GM23338 (cell line): Measurements from ENCODE around the gene LDLRAD3. TPM values are rescaled to one million over a fixed set of nuclear protein-coding genes. Genes with fewer than 3 reads are reported as not detected.

ENCODE experiments used
- ATAC-seq: fragments of 200-7000 bp; cut with Tn5 transposase; 3 replicates; pipeline ENCODE4 v1.9.1; 2020
- DNase-seq: peaks from one replicate; pipeline ENCODE4 v3.0.0-alpha.2; 2015; ENCODE audit warnings: low spot score
- H2AFZ ChIP-seq: fragments of 200-600 bp; sonication (generic); 2 replicates; pipeline ENCODE4 v1.8.0; 2016; ENCODE audit warnings: antibody characterized with exemption, mild to moderate bottlenecking, moderate library complexity
- H3F3A ChIP-seq: fragments of 200-600 bp; sonication (generic); replicated peaks from 2 replicates; pipeline ENCODE4 v1.8.0; 2017; ENCODE audit warnings: antibody characterized with exemption, mixed run types, low read depth
- H3K27ac ChIP-seq: fragments of 200-600 bp; sonication (generic); 2 replicates; pipeline ENCODE4 v1.6.1; 2016; ENCODE audit warnings: low read depth
- H3K27me3 ChIP-seq: fragments of 200-600 bp; sonication (generic); 2 replicates; pipeline ENCODE4 v1.8.0; 2016; ENCODE audit warnings: mild to moderate bottlenecking, mixed run types, moderate library complexity; ENCODE audit not compliant: insufficient read depth
- H3K36me3 ChIP-seq: fragments of 200-600 bp; sonication (generic); 2 replicates; pipeline ENCODE4 v1.8.0; 2016; ENCODE audit warnings: mild to moderate bottlenecking; ENCODE audit not compliant: insufficient read depth
- H3K4me1 ChIP-seq: fragments of 200-600 bp; sonication (generic); 2 replicates; pipeline ENCODE4 v1.8.0; 2016; ENCODE audit warnings: mild to moderate bottlenecking, moderate library complexity; ENCODE audit not compliant: insufficient read depth
- H3K4me2 ChIP-seq: fragments of 200-600 bp; sonication (generic); 2 replicates; pipeline ENCODE4 v1.7.1; 2017; ENCODE audit warnings: mixed run types
- H3K4me3 ChIP-seq: fragments of 200-600 bp; sonication (generic); 2 replicates; pipeline ENCODE4 v1.6.1; 2016; ENCODE audit warnings: mixed run types
- H3K79me2 ChIP-seq: fragments of 200-600 bp; sonication (generic); replicated peaks from 2 replicates; pipeline ENCODE4 v1.8.0; 2017; ENCODE audit warnings: mild to moderate bottlenecking; ENCODE audit not compliant: insufficient read depth
- H3K9me2 ChIP-seq: fragments of 200-600 bp; sonication (generic); 2 replicates; pipeline ENCODE4 v1.8.0; 2017; ENCODE audit not compliant: insufficient read depth
- H4K20me1 ChIP-seq: fragments of 200-600 bp; sonication (generic); replicated peaks from 2 replicates; pipeline ENCODE4 v1.8.0; 2017; ENCODE audit warnings: mild to moderate bottlenecking; ENCODE audit not compliant: insufficient read depth
- H3K27ac Mint-ChIP-seq: 2 replicates; pipeline ENCODE4 v1.8.0; 2020; ENCODE audit warnings: inconsistent platforms, mild to moderate bottlenecking, moderate library complexity, mixed read lengths
- H3K27me3 Mint-ChIP-seq: 3 replicates; pipeline ENCODE4 v1.8.0; 2022; ENCODE audit warnings: low read depth, mild to moderate bottlenecking, moderate library complexity, mixed read lengths, inconsistent platforms; ENCODE audit not compliant: insufficient read depth, poor library complexity
- H3K36me3 Mint-ChIP-seq: 3 replicates; pipeline ENCODE4 v1.8.0; 2021; ENCODE audit warnings: low read depth, mild to moderate bottlenecking, inconsistent platforms, moderate library complexity, mixed read lengths
- H3K4me1 Mint-ChIP-seq: 3 replicates; pipeline ENCODE4 v1.8.0; 2020; ENCODE audit warnings: mild to moderate bottlenecking, inconsistent platforms, mixed read lengths
- H3K4me3 Mint-ChIP-seq: 3 replicates; pipeline ENCODE4 v1.8.0; 2021; ENCODE audit warnings: moderate library complexity, mild to moderate bottlenecking, inconsistent platforms, mixed read lengths
- H3K9me3 Mint-ChIP-seq: 3 replicates; pipeline ENCODE4 v1.8.0; 2020; ENCODE audit warnings: moderate library complexity, mild to moderate bottlenecking, inconsistent platforms, mixed read lengths
- CREB1 ChIP-seq: fragments of 250-450 bp; sonication (Bioruptor Pico); IDR thresholded peaks from 2 replicates; pipeline ENCODE4 v1.5.0; 2020; ENCODE audit warnings: low read depth, mild to moderate bottlenecking, moderate library complexity
- CTCF ChIP-seq, 2 experiments: fragments of 200-600 bp in 1 of 2; sonication (generic) in 1 of 2; conservative IDR thresholded peaks; 2 replicates each; pipeline versions ENCODE4 v1.5.1 to v1.6.1; 2016 to 2017; ENCODE audit warnings: antibody characterized with exemption in 2 of 2, low read depth in 2 of 2, mild to moderate bottlenecking in 2 of 2, moderate library complexity in 1 of 2
- EZH2 ChIP-seq: fragments of 200-600 bp; sonication (generic); IDR thresholded peaks from one replicate; pipeline ENCODE4 v1.8.0; 2017; ENCODE audit warnings: antibody characterized with exemption, mild to moderate bottlenecking, low read depth; ENCODE audit not compliant: unreplicated experiment
- JUNB ChIP-seq: IDR thresholded peaks from one replicate; pipeline ENCODE4 v1.6.1; 2016; ENCODE audit warnings: antibody characterized with exemption; ENCODE audit not compliant: unreplicated experiment
- POLR2AphosphoS5 ChIP-seq: IDR thresholded peaks from 2 replicates; pipeline ENCODE4 v1.6.1; 2016; ENCODE audit warnings: antibody characterized with exemption, low read depth
- ZNF462 ChIP-seq: fragments of 250-450 bp; sonication (Bioruptor Pico); IDR thresholded peaks from 2 replicates; pipeline ENCODE4 v1.5.0; 2020; ENCODE audit warnings: mild to moderate bottlenecking, moderate library complexity
- polyA plus RNA-seq: library from polyadenylated mRNA; unstranded; fragments of >200 nt; fragmentation: Nextera tagmentation; extraction: Ambion mirVana; gene quantifications from 2 replicates; pipeline ENCODE4 v1.2.1, GENCODE V29; 2016
- total RNA-seq: library from RNA; depleted of rRNA; stranded (reverse); fragments of >200 nt; shearing (Covaris generic); gene quantifications from 2 replicates; pipeline ENCODE4 v1.2.3, GENCODE V29; 2014
- TF ChIP-seq, protein P1 (sequence below): IDR thresholded peaks from 2 replicates; pipeline ENCODE4 v1.6.1; 2016; ENCODE audit warnings: antibody characterized with exemption

The LDLRAD3 gene
- total and polyA plus RNA-seq, 2 experiments from 2014 or later = 8.5 to 19.4 TPM

DNA sequence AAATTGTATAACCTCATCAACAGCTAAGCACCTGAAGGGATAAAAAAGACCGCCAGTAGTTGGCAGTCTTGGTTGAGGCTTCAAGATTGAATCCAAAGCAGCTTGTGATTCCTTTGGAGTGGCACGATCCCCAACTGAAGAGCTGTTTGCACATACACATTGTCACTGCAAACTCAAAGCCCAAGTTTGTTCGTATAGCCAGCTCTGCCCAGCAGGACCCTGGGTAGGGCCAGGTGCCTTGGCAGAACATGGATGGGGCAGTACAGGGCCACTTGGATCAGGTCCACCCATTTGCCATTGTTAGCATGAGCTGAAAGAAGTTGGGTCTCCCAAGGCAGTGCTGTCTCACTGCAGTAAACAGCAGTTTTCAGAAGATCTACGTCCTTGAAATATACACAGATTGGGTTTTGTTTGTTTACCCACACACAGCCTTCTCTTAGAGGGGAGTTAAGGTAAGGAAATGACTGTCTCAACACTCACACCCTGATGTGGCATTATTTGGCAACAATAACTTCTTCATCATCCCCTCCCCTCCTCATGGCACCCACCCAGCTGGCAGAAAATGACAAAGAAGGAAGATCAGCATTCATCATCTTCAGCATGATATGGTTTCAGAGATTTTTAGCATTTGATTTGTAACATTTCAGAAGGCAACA, 212.4 kb downstream of the LDLRAD3 start:
- Histone ChIP-seq H3K27ac (peak overlapping the region; percentile 26; the same call in 1 of the 2 replicates), H3K27me3 (no peaks in the 10 kb centered on the region), H3K79me2 (no peaks in the 10 kb centered on the region), H4K20me1 (peaks cover 3% of the 10 kb centered on the region; the same call in 1 of the 2 replicates), H3K4me2 (no peak overlapping the region), H2AFZ (no peak overlapping the region), H3F3A (no peaks in the 10 kb centered on the region), H3K9me2 (no peaks in the 10 kb centered on the region), H3K4me3 (no peak overlapping the region), H3K4me1 (peaks cover 14% of the 10 kb centered on the region), H3K36me3 (no peaks in the 10 kb centered on the region)
- peak; percentile 22; the same call in 2 of the 3 replicates for ATAC-seq
- peak overlapping the region; percentile 16; the same call in 1 of the 2 replicates for H3K27ac Mint-ChIP-seq
- peak; percentile 20 for DNase-seq
- H3K36me3 Mint-ChIP-seq = peaks cover 3% of the 10 kb centered on the region; the same call in 1 of the 3 replicates
- H3K9me3 Mint-ChIP-seq = no peaks in the 10 kb centered on the region
- no peak for TF ChIP-seq POLR2AphosphoS5
- peak in 1 of 2 experiments; percentile 41; a peak in 2 of 4 replicates for TF ChIP-seq CTCF (conservative IDR thresholded peaks at IDR 0.05; ENCODE audit: low read depth in 2 of 2)
- H3K4me1 Mint-ChIP-seq = peaks cover 29% of the 10 kb centered on the region
- no peak overlapping the region for H3K4me3 Mint-ChIP-seq
- H3K27me3 Mint-ChIP-seq = peaks cover 4% of the 10 kb centered on the region

DNA sequence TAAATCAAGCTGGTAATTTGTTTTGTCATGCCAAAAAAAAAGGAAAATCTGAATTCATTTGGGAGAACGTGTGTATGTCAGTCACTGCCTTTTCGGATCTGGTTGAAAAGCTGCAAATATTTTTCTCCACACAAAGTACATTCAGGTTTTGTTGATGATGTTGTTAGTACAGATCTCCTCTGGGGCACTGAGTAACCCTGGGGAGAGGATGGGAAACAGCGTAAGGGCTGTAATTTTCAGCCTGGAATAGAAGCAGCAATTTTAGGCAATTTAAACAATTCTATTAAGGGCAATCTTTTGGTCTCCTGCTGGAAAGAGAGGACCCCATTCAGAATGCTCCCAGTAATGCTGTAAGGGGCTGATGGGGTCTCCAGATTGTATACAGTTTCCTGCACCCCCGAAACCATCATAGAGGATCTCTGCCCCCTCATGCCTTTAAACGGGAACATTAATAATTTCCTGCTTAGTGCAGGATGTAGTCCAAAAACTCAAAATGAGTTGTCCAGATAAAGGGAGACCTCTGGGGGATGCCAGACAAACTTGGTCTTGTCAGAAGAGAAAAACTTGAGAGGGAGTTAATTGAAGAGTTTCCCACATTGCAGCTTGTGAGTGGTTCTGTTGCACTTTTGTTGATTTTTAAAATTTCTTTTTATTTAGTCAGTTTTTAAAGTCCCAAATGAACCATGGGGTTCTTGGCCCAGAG, 213.1 kb downstream of the LDLRAD3 start:
- no peaks in the 10 kb centered on the region for H3K36me3 ChIP-seq
- H3K4me1 Mint-ChIP-seq = peaks cover 33% of the 10 kb centered on the region
- H3K4me3 Mint-ChIP-seq = no peak overlapping the region
- H3K9me3 Mint-ChIP-seq = no peaks in the 10 kb centered on the region
- ATAC-seq = no peak
- H3K4me3 ChIP-seq = no peak overlapping the region
- H3K27ac Mint-ChIP-seq = no peak overlapping the region; the same call in 1 of the 2 replicates
- no peaks in the 10 kb centered on the region for H3K36me3 Mint-ChIP-seq
- H3K79me2 ChIP-seq = no peaks in the 10 kb centered on the region
- no peak for DNase-seq
- H4K20me1 ChIP-seq = peaks cover 3% of the 10 kb centered on the region; the same call in 1 of the 2 replicates
- no peaks in the 10 kb centered on the region for H3K27me3 ChIP-seq
- peaks cover 14% of the 10 kb centered on the region for H3K4me1 ChIP-seq
- H3F3A ChIP-seq = no peaks in the 10 kb centered on the region
- H2AFZ ChIP-seq = no peak overlapping the region
- H3K4me2 ChIP-seq = no peak overlapping the region
- no peak overlapping the region for H3K27ac ChIP-seq
- peaks cover under 1% of the 10 kb centered on the region for H3K27me3 Mint-ChIP-seq
- no peaks in the 10 kb centered on the region for H3K9me2 ChIP-seq
- no peak for TF ChIP-seq ZNF462
- TF ChIP-seq CREB1 (CRISPR knock-in tag) = no peak
- TF ChIP-seq EZH2 = no peak
- TF ChIP-seq JUNB = no peak
- TF ChIP-seq, protein P1, sequence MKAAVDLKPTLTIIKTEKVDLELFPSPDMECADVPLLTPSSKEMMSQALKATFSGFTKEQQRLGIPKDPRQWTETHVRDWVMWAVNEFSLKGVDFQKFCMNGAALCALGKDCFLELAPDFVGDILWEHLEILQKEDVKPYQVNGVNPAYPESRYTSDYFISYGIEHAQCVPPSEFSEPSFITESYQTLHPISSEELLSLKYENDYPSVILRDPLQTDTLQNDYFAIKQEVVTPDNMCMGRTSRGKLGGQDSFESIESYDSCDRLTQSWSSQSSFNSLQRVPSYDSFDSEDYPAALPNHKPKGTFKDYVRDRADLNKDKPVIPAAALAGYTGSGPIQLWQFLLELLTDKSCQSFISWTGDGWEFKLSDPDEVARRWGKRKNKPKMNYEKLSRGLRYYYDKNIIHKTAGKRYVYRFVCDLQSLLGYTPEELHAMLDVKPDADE = no peak
